Measurements from ENCODE around the gene FOSL2.
"Not testable (repeated sequence)": the region's sequence is repeated elsewhere in the genome, so short reads cannot be mapped to it uniquely, and the experiment has no call there.

FOSL2 gene

GRCh38 chr2:28357948-28358667 lies 34.5 kb upstream of the FOSL2 start:
- no peak for DNase-seq (ENCODE audit: low read depth)

DNA sequence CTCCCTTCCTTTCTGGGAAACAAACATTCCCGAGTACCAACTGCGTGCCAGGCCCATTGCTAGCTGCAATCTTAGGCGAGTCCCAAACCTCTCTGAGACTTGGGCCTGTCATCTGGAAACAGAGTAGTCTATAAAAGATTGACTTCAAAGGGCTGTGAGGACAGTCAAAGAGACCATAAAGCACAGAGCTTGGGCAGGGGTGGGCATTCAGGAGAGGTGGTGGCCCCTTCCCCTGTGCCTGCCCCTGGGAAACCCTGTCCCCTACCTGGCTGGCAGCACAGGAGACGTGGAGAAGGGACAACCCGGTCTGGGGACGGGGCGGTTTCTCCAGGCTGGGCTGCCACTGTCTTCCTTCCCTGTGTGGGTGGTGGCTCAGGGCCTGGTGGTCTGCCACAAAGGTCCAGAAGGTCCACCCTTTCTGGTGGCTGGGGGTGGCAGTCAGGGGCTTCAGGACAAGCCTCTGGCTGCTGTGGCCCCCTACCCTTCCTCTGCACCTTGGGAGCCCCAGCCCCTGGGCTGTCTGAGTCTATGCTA lies 33.9 kb upstream of the FOSL2 start:
- DNase-seq (ENCODE audit: low read depth) = no peak

- DNase-seq (ENCODE audit: low read depth) = peak; percentile 77
These were observed 33.2 kb upstream of the FOSL2 start for GRCh38 chr2:28359222-28360057.

DNA sequence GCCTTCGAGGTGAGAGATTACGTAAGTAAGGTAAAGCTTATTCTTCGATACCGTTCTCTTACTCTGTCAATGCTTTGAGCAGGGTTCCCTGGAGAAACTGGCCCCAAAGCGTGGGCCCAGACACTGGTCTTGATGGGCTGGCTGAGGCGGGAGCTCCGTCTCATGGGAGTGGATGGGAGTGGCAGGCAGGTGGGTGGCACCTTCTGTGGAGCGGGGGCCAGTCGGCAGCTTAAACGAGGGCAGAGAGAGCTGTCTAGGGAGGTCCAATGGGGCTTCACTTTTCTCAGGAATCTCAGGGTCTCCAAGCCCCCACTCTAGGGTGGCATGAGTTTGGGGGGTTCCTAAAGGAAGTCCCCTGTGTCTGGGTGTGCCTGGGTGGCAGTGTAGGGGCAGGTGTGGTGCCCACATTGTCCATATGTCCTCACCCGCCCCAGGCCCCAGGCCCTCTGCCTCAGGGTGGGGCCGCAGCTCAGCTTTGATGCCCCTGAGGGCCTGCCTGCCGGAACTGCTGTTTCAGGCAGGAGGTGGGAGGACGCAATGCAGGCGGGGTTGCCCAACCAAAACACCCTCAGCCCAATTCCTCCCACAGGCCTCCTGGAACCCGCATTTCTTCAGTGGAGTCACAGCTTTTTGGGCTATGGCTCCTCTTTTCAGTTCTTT lies 32.5 kb upstream of the FOSL2 start:
- DNase-seq (ENCODE audit: low read depth) = no peak

DNA sequence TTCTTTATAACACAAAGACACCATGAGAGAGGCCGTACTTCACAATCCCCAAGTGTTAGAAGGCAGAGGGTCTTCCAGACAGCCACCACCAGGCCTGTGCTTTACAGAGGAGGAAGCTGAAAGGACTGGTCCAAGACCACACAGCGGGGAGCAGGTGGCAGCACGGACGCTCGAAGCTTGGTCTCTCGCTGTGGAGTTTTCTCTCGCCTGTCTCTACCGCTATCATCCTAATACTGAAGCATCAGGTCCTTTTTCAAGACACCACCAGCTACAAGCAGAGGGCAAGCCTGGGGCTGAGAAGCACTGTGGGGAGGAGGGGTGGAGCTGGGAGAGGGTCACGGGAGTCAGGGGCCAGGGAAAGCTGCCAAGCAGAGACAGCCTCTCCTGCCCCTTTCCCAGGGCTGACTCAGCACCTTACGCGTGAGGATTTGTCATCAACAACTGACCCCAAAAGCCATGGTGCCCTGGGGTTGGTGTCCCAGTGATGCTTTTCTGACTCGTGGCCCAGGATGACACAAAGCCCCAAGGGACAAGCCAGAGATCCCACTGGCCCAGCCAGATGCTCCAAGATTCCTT lies 31.9 kb upstream of the FOSL2 start:
- peak; percentile 84 for DNase-seq (ENCODE audit: low read depth)

DNA sequence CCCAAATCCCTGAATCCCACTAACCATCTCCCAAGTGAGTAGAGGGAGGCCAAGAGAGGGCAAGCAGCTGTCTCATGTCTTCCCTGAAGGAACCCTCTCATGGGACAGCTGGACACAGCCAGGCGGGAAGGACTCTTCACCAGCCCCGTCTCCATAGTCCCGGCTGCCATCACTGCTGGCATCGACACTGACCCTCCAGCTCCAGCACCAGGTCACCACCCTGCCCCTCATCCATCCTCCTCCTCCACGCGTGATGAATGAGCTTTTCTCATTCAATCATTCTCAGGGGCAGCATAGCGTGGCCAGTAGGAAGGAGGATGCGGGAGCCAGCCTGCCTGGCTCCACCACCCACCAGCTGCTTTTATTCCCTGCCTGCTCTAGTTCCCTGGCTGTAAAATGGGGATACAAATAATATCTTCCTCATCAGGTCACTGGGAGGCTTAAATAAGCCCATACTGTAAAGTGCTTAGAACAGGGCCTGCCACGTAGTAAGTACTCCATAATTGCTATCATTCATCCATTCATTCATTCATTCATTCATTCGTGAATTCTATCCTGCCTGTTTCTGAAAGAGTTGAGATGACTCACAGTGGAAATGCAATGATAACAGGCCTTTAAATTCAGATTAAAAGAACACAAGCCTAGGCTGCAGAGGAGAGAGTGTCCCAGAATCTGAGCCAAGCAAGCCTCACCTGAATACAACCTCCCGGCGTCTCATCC lies 30.5 kb upstream of the FOSL2 start:
- DNase-seq (ENCODE audit: low read depth) = no peak

DNA sequence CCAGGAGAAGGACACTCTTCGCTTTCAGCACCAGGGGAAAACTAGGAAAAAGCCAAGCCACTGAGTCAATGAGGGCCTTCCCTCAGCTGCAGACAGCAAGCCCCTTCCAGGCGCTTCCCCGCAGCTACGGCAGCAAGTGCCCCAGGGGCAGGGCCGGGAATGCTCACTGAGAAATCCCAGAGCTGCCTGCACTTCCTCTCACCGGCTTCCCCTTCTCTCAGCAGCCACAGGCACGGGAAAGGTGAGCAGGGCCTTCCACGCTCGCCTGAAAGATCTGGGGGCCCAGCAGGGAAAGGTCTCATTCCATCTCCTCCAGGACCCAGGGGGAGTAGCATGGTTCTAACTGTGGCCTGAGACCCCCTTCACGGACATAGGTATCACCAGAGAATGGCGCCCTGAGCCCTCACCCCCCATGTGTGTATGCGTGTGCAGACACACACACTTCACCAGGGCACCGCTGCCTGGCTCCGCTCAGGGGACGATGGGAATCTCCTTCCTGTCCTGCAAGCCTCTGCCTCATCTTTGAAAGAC lies 29.6 kb upstream of the FOSL2 start:
- DNase-seq (ENCODE audit: low read depth) = no peak

DNA sequence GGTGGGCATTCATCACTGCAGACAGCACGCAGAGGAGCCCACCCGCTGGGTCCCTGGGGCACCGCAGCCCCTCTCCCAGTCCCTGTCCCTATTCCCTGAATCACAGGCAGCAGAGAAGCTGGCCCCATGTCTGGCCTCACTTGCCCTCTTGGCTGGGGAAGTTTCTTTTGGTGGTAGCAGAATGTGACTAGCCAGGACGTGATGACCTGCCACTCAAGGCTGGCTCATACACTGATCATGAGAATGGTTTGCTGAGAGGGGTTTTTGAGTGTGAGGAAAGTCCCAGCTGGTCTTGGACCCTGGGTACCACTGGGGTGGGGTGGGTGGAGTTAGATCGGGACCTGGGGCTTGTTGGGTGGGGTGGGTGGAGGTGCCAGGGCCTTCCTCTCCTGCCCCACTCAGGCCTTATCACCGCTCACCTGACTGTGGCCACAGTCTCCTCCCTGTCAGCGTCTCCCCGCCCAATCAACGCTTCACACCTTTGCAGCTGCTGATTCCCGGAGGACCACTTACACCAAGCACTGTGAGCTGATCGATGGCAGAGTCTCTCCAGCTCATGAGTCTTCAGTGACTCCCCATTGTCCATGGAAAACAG lies 28.9 kb upstream of the FOSL2 start:
- no peak for DNase-seq (ENCODE audit: low read depth)

DNA sequence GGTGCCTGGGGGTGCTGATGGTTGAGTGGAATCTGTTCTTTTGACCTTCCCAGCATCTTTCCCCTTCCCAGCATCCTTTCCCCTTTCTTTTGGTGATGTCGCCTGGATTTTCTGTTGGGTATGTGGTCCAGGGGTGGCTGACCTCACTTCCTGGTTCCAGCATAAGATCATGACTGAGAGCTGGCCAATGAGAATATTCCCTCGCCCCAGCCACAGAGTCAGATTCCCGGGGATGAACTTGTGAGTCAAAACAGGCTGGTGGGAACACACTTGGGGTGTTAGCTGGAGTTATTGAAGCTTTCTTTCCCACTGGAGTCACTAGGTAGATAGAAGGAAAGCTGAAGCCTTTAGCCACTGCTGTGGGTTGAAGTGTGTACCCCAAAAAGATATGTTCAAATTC lies 28.0 kb upstream of the FOSL2 start:
- peak; percentile 62 for DNase-seq (ENCODE audit: low read depth)

GRCh38 chr2:28365158-28365557 lies 27.5 kb upstream of the FOSL2 start:
- DNase-seq (ENCODE audit: low read depth) = no peak

- no peak for DNase-seq (ENCODE audit: low read depth)
These were observed 26.5 kb upstream of the FOSL2 start for GRCh38 chr2:28366149-28366495.

DNA sequence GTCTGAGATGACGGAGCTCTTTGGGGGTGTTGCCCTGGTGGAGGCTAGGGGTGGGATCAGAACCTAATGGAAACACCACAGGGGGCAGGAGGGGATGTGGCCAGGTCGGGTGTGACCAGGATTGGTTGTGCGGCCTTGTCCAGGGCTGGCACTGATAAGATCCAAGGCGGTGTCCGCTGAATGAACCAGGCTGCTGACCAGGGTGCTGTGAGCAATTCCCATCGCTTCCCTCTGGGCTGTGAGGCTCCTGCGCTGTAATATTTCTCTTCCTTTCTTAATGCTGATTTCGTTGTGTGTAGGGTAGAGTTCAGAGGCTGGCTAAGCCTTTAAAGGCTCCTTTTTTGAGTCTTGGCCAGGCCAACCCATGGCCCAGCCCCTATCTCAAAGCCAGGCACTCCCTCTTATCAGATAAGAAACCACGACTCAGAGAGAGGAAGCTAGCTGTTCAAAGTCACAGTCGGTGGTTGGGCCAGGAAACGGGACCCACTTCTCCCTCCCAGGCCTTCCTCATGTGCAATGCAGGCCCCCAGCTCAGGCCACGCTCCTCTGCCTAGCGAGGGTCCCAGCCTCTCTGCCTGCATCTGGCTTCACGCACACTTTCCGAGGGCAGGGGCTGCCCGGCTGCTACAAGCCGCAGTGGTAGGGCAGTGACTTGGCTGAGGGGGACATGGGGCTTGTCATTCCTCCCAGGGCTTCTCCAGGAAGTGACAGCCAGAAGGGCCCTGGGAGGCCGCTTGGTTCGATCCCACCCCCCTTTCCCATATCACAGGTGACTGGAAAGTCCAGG lies 26.0 kb upstream of the FOSL2 start:
- DNase-seq (ENCODE audit: low read depth) = peak; percentile 10

GRCh38 chr2:28367667-28368356 lies 24.8 kb upstream of the FOSL2 start:
- DNase-seq (ENCODE audit: low read depth) = no peak

- DNase-seq (ENCODE audit: low read depth) = no peak
These were observed 24.3 kb upstream of the FOSL2 start for GRCh38 chr2:28368357-28368798.

- DNase-seq (ENCODE audit: low read depth) = no peak
These were observed 23.3 kb upstream of the FOSL2 start for GRCh38 chr2:28369358-28369757.

DNA sequence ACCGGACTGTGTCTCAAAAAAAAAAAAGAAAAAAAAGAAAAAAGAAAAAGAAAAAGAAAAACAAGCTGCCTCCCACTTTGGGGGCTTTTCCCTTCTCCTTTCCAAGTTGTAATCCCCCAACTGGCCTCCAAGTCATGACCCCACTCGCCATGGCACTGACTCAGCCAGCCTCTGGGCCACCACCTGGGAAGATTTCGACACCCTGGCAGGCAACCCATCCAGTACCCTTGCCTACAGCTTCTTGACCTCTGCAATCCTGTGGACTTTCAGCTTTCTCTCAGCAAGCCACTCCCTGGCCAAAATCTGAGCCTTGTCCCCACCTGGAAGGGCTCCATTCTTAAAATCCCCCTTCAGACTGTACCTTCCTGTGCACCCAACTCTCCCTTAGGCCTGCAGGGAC lies 22.3 kb upstream of the FOSL2 start:
- peak; percentile 23 for DNase-seq (ENCODE audit: low read depth)

GRCh38 chr2:28371728-28372127 lies 20.9 kb upstream of the FOSL2 start:
- DNase-seq (ENCODE audit: low read depth) = not testable (repeated sequence)

- DNase-seq (ENCODE audit: low read depth) = no peak
These were observed 18.8 kb upstream of the FOSL2 start for GRCh38 chr2:28373854-28374253.

- no peak for DNase-seq (ENCODE audit: low read depth)
These were observed 18.3 kb upstream of the FOSL2 start for GRCh38 chr2:28374331-28374730.

DNA sequence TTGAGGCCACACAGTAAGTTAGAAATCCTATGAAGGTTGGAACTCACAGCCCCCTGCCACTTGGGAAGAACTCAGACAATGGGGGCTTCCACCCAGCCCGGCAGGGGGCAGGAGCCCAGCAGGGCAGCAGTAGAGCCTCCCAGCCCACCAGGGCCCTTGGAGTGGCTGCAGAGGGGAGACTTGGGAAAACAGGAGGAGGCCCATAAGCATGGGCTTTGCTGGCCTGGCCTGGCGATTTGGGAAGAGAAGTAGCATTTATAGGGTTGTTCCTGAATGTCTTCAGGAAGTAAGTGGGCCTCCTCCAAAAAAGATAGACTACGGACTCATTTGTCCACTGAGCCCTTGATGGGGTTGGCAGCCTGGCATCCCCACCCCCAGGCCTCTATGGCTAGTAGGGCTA lies 17.4 kb upstream of the FOSL2 start:
- DNase-seq (ENCODE audit: low read depth) = no peak

All from ELR (cell line).